Measurements from ENCODE around the gene MEPCE.

MEPCE gene

GRCh38 chr7:100393233-100393905, 36.3 kb upstream of the MEPCE start:
- H3K4me1 ChIP-seq (ENCODE audit: control insufficient read depth, insufficient read depth, low read length): peaks cover 7% of the 10 kb centered on the region
- H3K27ac ChIP-seq (ENCODE audit: low read length): no peak overlapping the region
- no peaks in the 10 kb centered on the region for H3K27me3 ChIP-seq (ENCODE audit: control insufficient read depth, insufficient read depth, low read length)
- H3K4me3 ChIP-seq (ENCODE audit: low read length): no peak overlapping the region
- H3K9me3 ChIP-seq (ENCODE audit: control insufficient read depth, insufficient read depth, low read length): no peaks in the 10 kb centered on the region
- DNase-seq (ENCODE audit: low read depth, low spot score): no peak
- no CpG with 5 or more reads among the region's 4 CpGs for WGBS (ENCODE audit: insufficient coverage, insufficient read length)
- H3K36me3 ChIP-seq (ENCODE audit: control insufficient read depth, insufficient read depth, low read length): no peaks in the 10 kb centered on the region

GRCh38 chr7:100394077-100394476, 35.6 kb upstream of the MEPCE start:
- Histone ChIP-seq H3K4me3 (ENCODE audit: low read length) (no peak overlapping the region), H3K4me1 (ENCODE audit: control insufficient read depth, insufficient read depth, low read length) (peaks cover 7% of the 10 kb centered on the region), H3K27ac (ENCODE audit: low read length) (no peak overlapping the region), H3K36me3 (ENCODE audit: control insufficient read depth, insufficient read depth, low read length) (no peaks in the 10 kb centered on the region), H3K9me3 (ENCODE audit: control insufficient read depth, insufficient read depth, low read length) (no peaks in the 10 kb centered on the region), H3K27me3 (ENCODE audit: control insufficient read depth, insufficient read depth, low read length) (no peaks in the 10 kb centered on the region)
- no peak for DNase-seq (ENCODE audit: low read depth, low spot score)
- no CpG with 5 or more reads among the region's 2 CpGs for WGBS (ENCODE audit: insufficient coverage, insufficient read length)

- DNase-seq (ENCODE audit: low read depth, low spot score): no peak
- Histone ChIP-seq H3K9me3 (ENCODE audit: control insufficient read depth, insufficient read depth, low read length) (no peaks in the 10 kb centered on the region), H3K27ac (ENCODE audit: low read length) (no peak overlapping the region), H3K4me3 (ENCODE audit: low read length) (no peak overlapping the region), H3K36me3 (ENCODE audit: control insufficient read depth, insufficient read depth, low read length) (no peaks in the 10 kb centered on the region), H3K4me1 (ENCODE audit: control insufficient read depth, insufficient read depth, low read length) (peaks cover 2% of the 10 kb centered on the region), H3K27me3 (ENCODE audit: control insufficient read depth, insufficient read depth, low read length) (no peaks in the 10 kb centered on the region; the same call in 1 of the 2 replicates)
- no CpG with 5 or more reads among the region's 9 CpGs for WGBS (ENCODE audit: insufficient coverage, insufficient read length)
These were observed 33.1 kb upstream of the MEPCE start for GRCh38 chr7:100396421-100396982.

GRCh38 chr7:100397315-100398081, 32.1 kb upstream of the MEPCE start:
- DNase-seq (ENCODE audit: low read depth, low spot score): no peak

GRCh38 chr7:100398239-100398638, 31.4 kb upstream of the MEPCE start:
- DNase-seq (ENCODE audit: low read depth, low spot score): no peak
- no CpG with 5 or more reads among the region's 2 CpGs for WGBS (ENCODE audit: insufficient coverage, insufficient read length)
- H3K27me3 ChIP-seq (ENCODE audit: control insufficient read depth, insufficient read depth, low read length): no peaks in the 10 kb centered on the region; the same call in 1 of the 2 replicates
- H3K9me3 ChIP-seq (ENCODE audit: control insufficient read depth, insufficient read depth, low read length): no peaks in the 10 kb centered on the region
- H3K4me1 ChIP-seq (ENCODE audit: control insufficient read depth, insufficient read depth, low read length): peaks cover 2% of the 10 kb centered on the region
- H3K36me3 ChIP-seq (ENCODE audit: control insufficient read depth, insufficient read depth, low read length): no peaks in the 10 kb centered on the region
- H3K4me3 ChIP-seq (ENCODE audit: low read length): no peak overlapping the region
- no peak overlapping the region for H3K27ac ChIP-seq (ENCODE audit: low read length)

More at GRCh38 chr7:100397315-100398081, 32.1 kb upstream of the MEPCE start:
- H3K9me3 ChIP-seq (ENCODE audit: control insufficient read depth, insufficient read depth, low read length): no peaks in the 10 kb centered on the region
- WGBS (ENCODE audit: insufficient coverage, insufficient read length): no CpG with 5 or more reads among the region's 13 CpGs
- H3K4me1 ChIP-seq (ENCODE audit: control insufficient read depth, insufficient read depth, low read length): peaks cover 2% of the 10 kb centered on the region
- no peak overlapping the region for H3K4me3 ChIP-seq (ENCODE audit: low read length)
- no peaks in the 10 kb centered on the region; the same call in 1 of the 2 replicates for H3K27me3 ChIP-seq (ENCODE audit: control insufficient read depth, insufficient read depth, low read length)
- H3K36me3 ChIP-seq (ENCODE audit: control insufficient read depth, insufficient read depth, low read length): no peaks in the 10 kb centered on the region
- H3K27ac ChIP-seq (ENCODE audit: low read length): no peak overlapping the region

GRCh38 chr7:100400041-100400440, 29.6 kb upstream of the MEPCE start:
- Histone ChIP-seq H3K4me1 (ENCODE audit: control insufficient read depth, insufficient read depth, low read length) (peaks cover 2% of the 10 kb centered on the region), H3K9me3 (ENCODE audit: control insufficient read depth, insufficient read depth, low read length) (no peaks in the 10 kb centered on the region), H3K27me3 (ENCODE audit: control insufficient read depth, insufficient read depth, low read length) (no peaks in the 10 kb centered on the region; the same call in 1 of the 2 replicates), H3K4me3 (ENCODE audit: low read length) (no peak overlapping the region), H3K36me3 (ENCODE audit: control insufficient read depth, insufficient read depth, low read length) (no peaks in the 10 kb centered on the region), H3K27ac (ENCODE audit: low read length) (no peak overlapping the region)
- no CpG with 5 or more reads among the region's 3 CpGs for WGBS (ENCODE audit: insufficient coverage, insufficient read length)
- DNase-seq (ENCODE audit: low read depth, low spot score): no peak

- peaks cover 2% of the 10 kb centered on the region for H3K4me1 ChIP-seq (ENCODE audit: control insufficient read depth, insufficient read depth, low read length)
- no peak overlapping the region for H3K4me3 ChIP-seq (ENCODE audit: low read length)
- H3K27ac ChIP-seq (ENCODE audit: low read length): no peak overlapping the region
- no CpG with 5 or more reads among the region's 11 CpGs for WGBS (ENCODE audit: insufficient coverage, insufficient read length)
- H3K36me3 ChIP-seq (ENCODE audit: control insufficient read depth, insufficient read depth, low read length): no peaks in the 10 kb centered on the region
- no peak for DNase-seq (ENCODE audit: low read depth, low spot score)
- H3K9me3 ChIP-seq (ENCODE audit: control insufficient read depth, insufficient read depth, low read length): no peaks in the 10 kb centered on the region
- no peaks in the 10 kb centered on the region; the same call in 1 of the 2 replicates for H3K27me3 ChIP-seq (ENCODE audit: control insufficient read depth, insufficient read depth, low read length)
These were observed 29.0 kb upstream of the MEPCE start for GRCh38 chr7:100400656-100401055.

- WGBS (ENCODE audit: insufficient coverage, insufficient read length): no CpG with 5 or more reads among the region's 5 CpGs
- H3K4me3 ChIP-seq (ENCODE audit: low read length): no peak overlapping the region
- no peaks in the 10 kb centered on the region for H3K36me3 ChIP-seq (ENCODE audit: control insufficient read depth, insufficient read depth, low read length)
- H3K27ac ChIP-seq (ENCODE audit: low read length): no peak overlapping the region
- DNase-seq (ENCODE audit: low read depth, low spot score): no peak
- H3K4me1 ChIP-seq (ENCODE audit: control insufficient read depth, insufficient read depth, low read length): peaks cover 2% of the 10 kb centered on the region
- no peaks in the 10 kb centered on the region for H3K9me3 ChIP-seq (ENCODE audit: control insufficient read depth, insufficient read depth, low read length)
- H3K27me3 ChIP-seq (ENCODE audit: control insufficient read depth, insufficient read depth, low read length): no peaks in the 10 kb centered on the region; the same call in none of the 2 replicates
These were observed 27.8 kb upstream of the MEPCE start for GRCh38 chr7:100401811-100402210.

GRCh38 chr7:100402241-100402640, 27.4 kb upstream of the MEPCE start:
- Histone ChIP-seq H3K4me3 (ENCODE audit: low read length) (no peak overlapping the region), H3K4me1 (ENCODE audit: control insufficient read depth, insufficient read depth, low read length) (no peaks in the 10 kb centered on the region), H3K27me3 (ENCODE audit: control insufficient read depth, insufficient read depth, low read length) (no peaks in the 10 kb centered on the region; the same call in none of the 2 replicates), H3K9me3 (ENCODE audit: control insufficient read depth, insufficient read depth, low read length) (no peaks in the 10 kb centered on the region), H3K36me3 (ENCODE audit: control insufficient read depth, insufficient read depth, low read length) (no peaks in the 10 kb centered on the region), H3K27ac (ENCODE audit: low read length) (no peak overlapping the region)
- no peak for DNase-seq (ENCODE audit: low read depth, low spot score)
- WGBS (ENCODE audit: insufficient coverage, insufficient read length): no CpG with 5 or more reads among the region's 2 CpGs

GRCh38 chr7:100406767-100407166, 22.9 kb upstream of the MEPCE start:
- Histone ChIP-seq H3K27me3 (ENCODE audit: control insufficient read depth, insufficient read depth, low read length) (no peaks in the 10 kb centered on the region; the same call in 1 of the 2 replicates), H3K4me3 (ENCODE audit: low read length) (no peak overlapping the region), H3K36me3 (ENCODE audit: control insufficient read depth, insufficient read depth, low read length) (no peaks in the 10 kb centered on the region), H3K4me1 (ENCODE audit: control insufficient read depth, insufficient read depth, low read length) (no peaks in the 10 kb centered on the region; the same call in 1 of the 2 replicates), H3K27ac (ENCODE audit: low read length) (no peak overlapping the region), H3K9me3 (ENCODE audit: control insufficient read depth, insufficient read depth, low read length) (no peaks in the 10 kb centered on the region; the same call in 1 of the 2 replicates)
- DNase-seq (ENCODE audit: low read depth, low spot score): no peak
- no CpG with 5 or more reads among the region's 6 CpGs for WGBS (ENCODE audit: insufficient coverage, insufficient read length)
